22Rv1 (cell line): ENCODE data around the gene BMP5.

Source experiments
- ZFX ChIP-seq: fragments of 450-650 bp; IDR thresholded peaks from 2 replicates; pipeline ENCODE4 v1.6.1; 2017; ENCODE audit warnings: antibody characterized with exemption, borderline replicate concordance
- TF ChIP-seq, protein P1 (sequence below): fragments of 450-650 bp; IDR thresholded peaks from 2 replicates; pipeline ENCODE4 v1.5.1; 2017; ENCODE audit warnings: mild to moderate bottlenecking

DNA sequence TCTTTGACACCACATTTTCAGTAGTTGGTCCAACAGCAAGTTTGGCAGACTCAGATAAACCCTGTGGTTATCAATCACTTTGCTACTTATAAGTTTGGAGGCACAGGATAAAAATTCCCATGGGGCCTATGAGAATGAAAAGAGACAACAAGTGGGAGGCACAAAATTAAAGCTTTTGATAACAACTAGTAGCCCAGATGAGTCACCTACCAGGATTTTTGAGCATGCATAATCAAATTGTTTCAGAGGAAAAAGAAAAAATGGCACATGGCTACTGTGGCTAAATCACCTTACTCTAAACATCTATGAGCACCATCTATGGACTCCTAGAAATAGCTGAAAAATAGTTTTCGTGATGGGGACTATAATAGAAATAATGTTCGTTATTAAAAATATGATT lies 40.8 kb upstream of the BMP5 start:
- TF ChIP-seq, protein P1, sequence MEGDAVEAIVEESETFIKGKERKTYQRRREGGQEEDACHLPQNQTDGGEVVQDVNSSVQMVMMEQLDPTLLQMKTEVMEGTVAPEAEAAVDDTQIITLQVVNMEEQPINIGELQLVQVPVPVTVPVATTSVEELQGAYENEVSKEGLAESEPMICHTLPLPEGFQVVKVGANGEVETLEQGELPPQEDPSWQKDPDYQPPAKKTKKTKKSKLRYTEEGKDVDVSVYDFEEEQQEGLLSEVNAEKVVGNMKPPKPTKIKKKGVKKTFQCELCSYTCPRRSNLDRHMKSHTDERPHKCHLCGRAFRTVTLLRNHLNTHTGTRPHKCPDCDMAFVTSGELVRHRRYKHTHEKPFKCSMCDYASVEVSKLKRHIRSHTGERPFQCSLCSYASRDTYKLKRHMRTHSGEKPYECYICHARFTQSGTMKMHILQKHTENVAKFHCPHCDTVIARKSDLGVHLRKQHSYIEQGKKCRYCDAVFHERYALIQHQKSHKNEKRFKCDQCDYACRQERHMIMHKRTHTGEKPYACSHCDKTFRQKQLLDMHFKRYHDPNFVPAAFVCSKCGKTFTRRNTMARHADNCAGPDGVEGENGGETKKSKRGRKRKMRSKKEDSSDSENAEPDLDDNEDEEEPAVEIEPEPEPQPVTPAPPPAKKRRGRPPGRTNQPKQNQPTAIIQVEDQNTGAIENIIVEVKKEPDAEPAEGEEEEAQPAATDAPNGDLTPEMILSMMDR = no peak
- TF ChIP-seq ZFX = no peak
